ENCODE data around the gene UBL4A.

UBL4A gene

DNA sequence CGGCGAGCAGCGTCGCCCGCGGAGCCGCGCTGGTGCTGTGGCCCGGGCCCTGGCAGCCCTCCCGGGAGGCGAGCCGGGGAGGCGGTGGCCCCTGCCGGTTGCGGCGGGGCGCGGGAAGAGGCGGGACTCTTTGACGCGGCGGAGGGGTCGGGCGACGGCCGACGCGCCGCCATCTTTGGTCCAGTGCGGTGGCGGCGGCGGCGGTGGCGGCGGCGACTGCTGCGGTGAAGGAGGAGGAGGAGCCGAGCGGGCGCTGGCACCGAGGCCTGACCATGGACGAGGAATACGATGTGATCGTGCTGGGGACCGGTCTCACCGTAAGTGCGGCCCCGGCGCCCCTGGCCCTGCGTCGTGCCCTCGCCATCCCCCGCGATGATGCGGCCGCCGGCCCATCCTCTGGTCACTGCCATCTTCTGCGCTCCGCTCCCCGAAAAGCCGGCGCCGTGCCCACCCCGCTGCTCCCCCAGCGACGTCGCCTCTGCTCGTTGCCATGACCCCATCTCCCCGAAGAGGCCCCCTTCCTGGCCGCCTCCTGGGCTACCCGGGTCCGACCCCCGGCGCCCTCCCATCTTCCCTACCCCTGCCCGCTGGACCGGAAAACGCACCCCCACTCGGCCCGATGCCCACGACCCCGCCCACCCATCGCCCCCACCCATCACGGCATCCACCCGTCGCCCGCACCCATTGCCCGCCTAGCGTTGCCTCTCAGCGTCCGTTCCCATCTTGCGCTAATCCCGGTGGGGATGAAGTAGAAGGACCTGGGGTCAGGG is 49.2 kb downstream of the UBL4A start, which contains the start of gene GDI1:
Gene GDI1 (plus strand): TSS at position 172 of the 770 bp plus-strand sequence. CDS start 101 bp downstream, at position 273.
- DNase-seq, result peak; percentile 57

GRCh38 chrX:154436374-154436982 is 49.9 kb downstream of the UBL4A start:
- DNase-seq, result peak; percentile 46

- no peak for DNase-seq
Observed at GRCh38 chrX:154435171-154435733, 51.2 kb downstream of the UBL4A start.

GRCh38 chrX:154434394-154435168 is 51.8 kb downstream of the UBL4A start:
- DNase-seq, result no peak
